Uterus (tissue), 2 donors: ENCODE results near the gene DUS4L.

Source experiments
- CTCF ChIP-seq, 4 experiments: fragments of 200-600 bp in 2 of 4; fragments of 450-650 bp in 2 of 4; sonication (generic) in 2 of 4; IDR thresholded peaks; one replicate each; pipeline ENCODE4 v1.5.1; 2016 to 2019; ENCODE audit warnings: antibody characterized with exemption in 4 of 4, mild to moderate bottlenecking in 2 of 4, moderate library complexity in 1 of 4
- POLR2A ChIP-seq, 2 donors: fragments of 450-650 bp; IDR thresholded peaks; one replicate each; pipeline ENCODE4 v1.6.1; 2016; ENCODE audit warnings: antibody characterized with exemption in 2 of 2, mild to moderate bottlenecking in 1 of 2, moderate library complexity in 1 of 2

DNA sequence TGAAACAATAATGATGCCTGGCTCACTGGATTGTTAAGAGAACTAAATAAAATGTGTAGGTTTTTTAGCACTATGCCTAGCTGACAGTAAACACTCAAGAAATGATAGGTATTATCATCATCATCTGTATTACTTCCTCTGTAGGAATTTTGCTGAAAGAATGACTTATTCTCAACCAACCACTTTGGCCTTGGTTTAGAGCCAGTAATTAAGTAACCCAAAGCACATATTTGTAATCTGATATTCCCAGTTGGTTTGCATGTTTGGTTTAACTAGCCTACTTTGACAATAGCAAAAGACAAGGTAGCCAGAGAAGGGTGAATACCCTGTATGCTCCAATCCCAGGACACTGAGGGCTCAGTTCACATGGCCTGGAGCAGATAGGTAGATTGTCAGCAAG, 50.7 kb downstream of the DUS4L start:
- TF ChIP-seq CTCF (IDR thresholded peaks at IDR 0.05) (no peak), POLR2A (IDR thresholded peaks at IDR 0.05) (no peak)
